Measurements from ENCODE around the gene SPACA4.

The SPACA4 gene

DNA sequence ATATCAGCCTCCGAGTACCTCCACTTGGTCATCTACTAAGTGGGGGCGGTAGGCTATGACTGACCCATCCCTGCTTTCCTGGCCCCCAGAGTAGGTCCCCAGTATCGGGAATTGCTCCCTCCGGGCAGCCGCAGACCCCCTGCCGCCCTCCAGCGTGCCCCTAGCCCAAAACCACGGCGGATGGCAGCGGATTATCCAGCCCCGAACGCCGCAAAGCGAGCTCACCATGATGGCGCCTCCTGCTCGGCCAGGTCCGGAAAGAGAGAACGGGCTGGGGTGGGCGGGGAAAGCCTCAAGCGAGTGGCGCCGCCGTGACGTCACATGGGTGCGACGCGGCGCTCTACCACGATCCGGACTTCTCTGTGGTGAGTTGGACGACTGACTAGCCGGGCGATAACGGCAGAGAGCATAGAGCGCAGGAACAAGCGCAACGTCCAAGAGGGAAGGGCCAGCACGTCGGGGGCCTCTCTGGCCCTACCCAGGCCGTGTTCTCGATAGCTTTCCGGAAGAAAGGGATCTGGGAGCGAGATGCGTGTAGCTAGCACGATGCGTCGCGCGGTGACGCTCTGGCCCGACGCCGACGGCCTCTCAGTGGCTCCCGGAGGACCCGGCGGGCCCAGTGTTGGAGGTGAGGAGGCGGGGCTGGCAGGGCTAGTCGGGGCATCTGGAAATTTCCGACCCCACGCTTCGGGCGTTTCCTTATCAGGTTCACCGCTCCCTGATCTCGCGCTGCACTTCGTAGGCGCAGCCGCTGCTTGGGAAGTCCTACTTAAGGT, 12.6 kb downstream of the SPACA4 start, which contains the start of the genes RPL18 and SPHK2:
Gene RPL18 (minus strand): TSS at position 263 of the 776 bp plus-strand sequence. CDS start 35 bp downstream, at position 228.
Gene SPHK2 (plus strand): TSS at position 591 of the 776 bp plus-strand sequence. CDS start 1,009 bp downstream, outside the sequence.
- TF ChIP-seq, protein P1, sequence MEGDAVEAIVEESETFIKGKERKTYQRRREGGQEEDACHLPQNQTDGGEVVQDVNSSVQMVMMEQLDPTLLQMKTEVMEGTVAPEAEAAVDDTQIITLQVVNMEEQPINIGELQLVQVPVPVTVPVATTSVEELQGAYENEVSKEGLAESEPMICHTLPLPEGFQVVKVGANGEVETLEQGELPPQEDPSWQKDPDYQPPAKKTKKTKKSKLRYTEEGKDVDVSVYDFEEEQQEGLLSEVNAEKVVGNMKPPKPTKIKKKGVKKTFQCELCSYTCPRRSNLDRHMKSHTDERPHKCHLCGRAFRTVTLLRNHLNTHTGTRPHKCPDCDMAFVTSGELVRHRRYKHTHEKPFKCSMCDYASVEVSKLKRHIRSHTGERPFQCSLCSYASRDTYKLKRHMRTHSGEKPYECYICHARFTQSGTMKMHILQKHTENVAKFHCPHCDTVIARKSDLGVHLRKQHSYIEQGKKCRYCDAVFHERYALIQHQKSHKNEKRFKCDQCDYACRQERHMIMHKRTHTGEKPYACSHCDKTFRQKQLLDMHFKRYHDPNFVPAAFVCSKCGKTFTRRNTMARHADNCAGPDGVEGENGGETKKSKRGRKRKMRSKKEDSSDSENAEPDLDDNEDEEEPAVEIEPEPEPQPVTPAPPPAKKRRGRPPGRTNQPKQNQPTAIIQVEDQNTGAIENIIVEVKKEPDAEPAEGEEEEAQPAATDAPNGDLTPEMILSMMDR (IDR thresholded peaks at IDR 0.05; ENCODE audit: borderline replicate concordance, insufficient read depth, low read depth, low read length): no peak
- peak within 1 kb of the TSS; percentile 96 for H3K4me3 ChIP-seq (ENCODE audit: low read depth, low read length)

- H3K4me3 ChIP-seq (ENCODE audit: low read depth, low read length): peak overlapping the region; percentile 96
Observed at GRCh38 chr19:48619692-48620585, 13.4 kb downstream of the SPACA4 start.

GRCh38 chr19:48623556-48624066, 17.1 kb downstream of the SPACA4 start:
- TF ChIP-seq, protein P1 (IDR thresholded peaks at IDR 0.05; ENCODE audit: borderline replicate concordance, insufficient read depth, low read depth, low read length): no peak
- peak overlapping the region; percentile 23 for H3K4me3 ChIP-seq (ENCODE audit: low read depth, low read length)

More at GRCh38 chr19:48619692-48620585, 13.4 kb downstream of the SPACA4 start:
- TF ChIP-seq, protein P1 (IDR thresholded peaks at IDR 0.05; ENCODE audit: borderline replicate concordance, insufficient read depth, low read depth, low read length): no peak

GRCh38 chr19:48624067-48624594, 17.6 kb downstream of the SPACA4 start:
- TF ChIP-seq, protein P1 (IDR thresholded peaks at IDR 0.05; ENCODE audit: borderline replicate concordance, insufficient read depth, low read depth, low read length): no peak
- H3K4me3 ChIP-seq (ENCODE audit: low read depth, low read length): peak overlapping the region; percentile 29

- TF ChIP-seq, protein P1 (IDR thresholded peaks at IDR 0.05; ENCODE audit: borderline replicate concordance, insufficient read depth, low read depth, low read length): no peak
- peak overlapping the region; percentile 29 for H3K4me3 ChIP-seq (ENCODE audit: low read depth, low read length)
Observed at GRCh38 chr19:48624791-48625723, 18.5 kb downstream of the SPACA4 start.

DNA sequence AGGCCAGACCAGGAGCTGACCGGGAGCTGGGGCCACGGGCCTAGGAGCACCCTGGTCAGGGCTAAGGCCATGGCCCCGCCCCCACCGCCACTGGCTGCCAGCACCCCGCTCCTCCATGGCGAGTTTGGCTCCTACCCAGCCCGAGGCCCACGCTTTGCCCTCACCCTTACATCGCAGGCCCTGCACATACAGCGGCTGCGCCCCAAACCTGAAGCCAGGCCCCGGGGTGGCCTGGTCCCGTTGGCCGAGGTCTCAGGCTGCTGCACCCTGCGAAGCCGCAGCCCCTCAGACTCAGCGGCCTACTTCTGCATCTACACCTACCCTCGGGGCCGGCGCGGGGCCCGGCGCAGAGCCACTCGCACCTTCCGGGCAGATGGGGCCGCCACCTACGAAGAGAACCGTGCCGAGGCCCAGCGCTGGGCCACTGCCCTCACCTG, 19.4 kb downstream of the SPACA4 start:
- TF ChIP-seq, protein P1 (IDR thresholded peaks at IDR 0.05; ENCODE audit: borderline replicate concordance, insufficient read depth, low read depth, low read length): no peak
- no peak overlapping the region for H3K4me3 ChIP-seq (ENCODE audit: low read depth, low read length)
